ENCODE results near the gene FLAD1.

DNA sequence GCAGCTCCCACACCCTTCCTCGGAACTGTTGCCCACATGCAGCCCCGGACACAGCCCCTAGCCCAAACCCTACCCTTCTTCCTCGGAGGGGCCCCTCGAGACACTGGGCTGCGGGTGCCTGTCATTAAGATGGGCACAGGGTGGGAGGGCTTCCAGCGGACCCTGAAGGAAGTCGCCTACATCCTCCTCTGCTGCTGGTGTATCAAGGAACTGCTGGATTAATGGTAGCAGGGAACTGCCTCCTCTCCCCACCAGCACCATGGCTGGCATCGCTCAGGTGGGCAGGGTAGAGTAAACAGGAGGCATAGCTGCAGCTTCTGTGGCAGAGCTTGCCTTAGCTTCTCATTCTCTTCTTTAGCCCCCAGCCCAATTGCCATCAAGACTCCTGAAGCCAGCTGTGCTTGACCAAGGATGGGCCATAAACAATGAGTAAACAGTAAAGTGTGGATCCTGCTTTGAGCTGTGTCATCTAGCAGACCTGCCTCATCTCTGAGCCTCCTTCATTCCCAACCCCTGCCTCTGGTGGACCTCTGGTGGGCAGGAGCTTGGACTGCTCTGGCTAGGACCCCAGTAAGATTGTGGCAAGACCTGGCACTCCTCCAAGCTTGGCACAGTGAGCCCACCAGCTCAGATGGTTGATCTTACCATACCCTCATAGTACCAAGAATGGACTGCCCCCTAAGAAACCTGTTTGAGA lies 10.6 kb downstream of the FLAD1 start, which contains the start of gene LENEP:
- TF ChIP-seq, protein P1, sequence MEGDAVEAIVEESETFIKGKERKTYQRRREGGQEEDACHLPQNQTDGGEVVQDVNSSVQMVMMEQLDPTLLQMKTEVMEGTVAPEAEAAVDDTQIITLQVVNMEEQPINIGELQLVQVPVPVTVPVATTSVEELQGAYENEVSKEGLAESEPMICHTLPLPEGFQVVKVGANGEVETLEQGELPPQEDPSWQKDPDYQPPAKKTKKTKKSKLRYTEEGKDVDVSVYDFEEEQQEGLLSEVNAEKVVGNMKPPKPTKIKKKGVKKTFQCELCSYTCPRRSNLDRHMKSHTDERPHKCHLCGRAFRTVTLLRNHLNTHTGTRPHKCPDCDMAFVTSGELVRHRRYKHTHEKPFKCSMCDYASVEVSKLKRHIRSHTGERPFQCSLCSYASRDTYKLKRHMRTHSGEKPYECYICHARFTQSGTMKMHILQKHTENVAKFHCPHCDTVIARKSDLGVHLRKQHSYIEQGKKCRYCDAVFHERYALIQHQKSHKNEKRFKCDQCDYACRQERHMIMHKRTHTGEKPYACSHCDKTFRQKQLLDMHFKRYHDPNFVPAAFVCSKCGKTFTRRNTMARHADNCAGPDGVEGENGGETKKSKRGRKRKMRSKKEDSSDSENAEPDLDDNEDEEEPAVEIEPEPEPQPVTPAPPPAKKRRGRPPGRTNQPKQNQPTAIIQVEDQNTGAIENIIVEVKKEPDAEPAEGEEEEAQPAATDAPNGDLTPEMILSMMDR (conservative IDR thresholded peaks at IDR 0.05 in 1 of 2, IDR thresholded peaks at IDR 0.05 in 1 of 2; ENCODE audit: low read depth in 1 of 2, low read length in 2 of 2), result no peak
- no peak for TF ChIP-seq EZH2 (IDR thresholded peaks at IDR 0.05; ENCODE audit: low read length, missing control alignments)

Measured in fibroblast of lung (primary cell).